NCI-H1930 (cell line): ENCODE data around the gene LRRC41.
"Not testable (repeated sequence)": the region's sequence is repeated elsewhere in the genome, so short reads cannot be mapped to it uniquely, and the experiment has no call there.

ENCODE experiments used
- DNase-seq, 2 experiments: peaks; one replicate each; lab custom pipeline; 2025; lab: John Stamatoyannopoulos, UW

Gene LRRC41

GRCh38 chr1:46244656-46245371 lies 58.6 kb downstream of the LRRC41 start:
- DNase-seq = no peak

DNA sequence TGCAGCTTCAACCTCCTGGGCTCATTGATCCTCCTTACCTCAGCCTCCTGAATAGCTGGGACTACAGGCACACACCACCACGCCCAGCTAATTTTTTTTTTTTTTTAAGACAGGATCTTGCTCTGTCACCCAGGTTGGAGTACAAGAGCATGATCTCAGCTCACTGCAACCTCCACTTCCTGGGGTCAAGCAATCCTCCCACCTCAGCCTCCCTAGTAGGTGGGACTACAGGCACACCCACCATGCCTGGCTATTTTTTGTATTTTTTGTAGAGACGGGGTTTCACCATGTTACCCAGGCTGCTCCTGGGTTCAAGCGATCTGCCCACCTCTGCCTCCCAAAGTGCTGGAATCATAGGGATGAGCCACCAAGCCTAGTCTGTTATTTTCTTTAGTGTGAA lies 59.6 kb downstream of the LRRC41 start:
- DNase-seq = not testable (repeated sequence)

DNA sequence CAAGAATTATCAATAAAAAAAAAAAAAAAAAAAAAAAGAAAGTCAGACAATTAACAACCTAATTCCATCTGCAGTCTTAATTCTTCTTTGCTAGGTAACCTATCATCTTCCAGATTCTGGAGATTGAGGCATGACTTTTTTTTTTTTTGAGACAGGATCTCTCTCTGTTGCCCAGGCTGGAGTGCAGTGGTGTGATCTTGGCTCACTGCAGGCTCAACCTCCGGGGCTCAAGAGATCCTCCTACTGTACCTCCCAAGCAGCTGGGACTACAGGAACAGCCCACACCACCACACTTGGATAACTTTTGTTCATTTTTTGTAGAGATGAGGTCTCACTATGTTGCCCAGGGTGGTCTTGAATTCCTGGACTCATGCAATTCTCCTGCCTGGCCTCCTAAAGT lies 60.5 kb downstream of the LRRC41 start:
- no peak for DNase-seq

DNA sequence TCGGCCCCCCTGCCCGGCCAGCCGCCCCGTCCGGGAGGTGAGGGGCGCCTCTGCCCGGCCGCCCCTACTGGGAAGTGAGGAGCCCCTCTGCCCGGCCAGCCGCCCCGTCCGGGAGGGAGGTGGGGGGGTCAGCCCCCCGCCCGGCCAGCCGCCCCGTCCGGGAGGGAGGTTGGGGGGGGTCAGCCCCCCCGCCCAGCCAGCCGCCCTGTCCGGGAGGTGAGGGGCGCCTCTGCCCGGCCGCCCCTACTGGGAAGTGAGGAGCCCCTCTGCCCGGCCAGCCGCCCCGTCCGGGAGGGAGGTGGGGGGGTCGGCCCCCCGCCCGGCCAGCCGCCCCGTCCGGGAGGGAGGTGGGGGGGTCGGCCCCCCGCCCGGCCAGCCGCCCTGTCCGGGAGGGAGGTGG lies 61.7 kb downstream of the LRRC41 start:
- DNase-seq = not testable (repeated sequence)

DNA sequence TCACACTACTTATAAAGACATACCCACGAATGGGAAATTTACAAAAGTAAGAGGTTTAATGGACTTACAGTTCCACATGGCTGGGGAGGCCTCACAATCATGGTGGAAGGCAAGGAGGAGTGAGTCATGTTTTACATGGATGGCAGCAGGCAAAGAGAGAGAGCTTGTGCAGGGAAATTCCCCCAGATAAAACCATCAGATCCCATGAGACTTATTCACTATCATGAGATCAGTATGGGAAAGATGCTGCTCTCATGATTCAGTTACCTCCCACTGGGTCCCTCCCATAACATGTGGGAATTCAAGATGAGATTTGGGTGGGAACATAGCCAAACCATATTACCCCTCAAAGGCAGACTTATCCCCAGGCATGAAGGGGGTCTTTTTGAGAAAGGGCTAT lies 64.6 kb downstream of the LRRC41 start:
- DNase-seq = not testable (repeated sequence)

DNA sequence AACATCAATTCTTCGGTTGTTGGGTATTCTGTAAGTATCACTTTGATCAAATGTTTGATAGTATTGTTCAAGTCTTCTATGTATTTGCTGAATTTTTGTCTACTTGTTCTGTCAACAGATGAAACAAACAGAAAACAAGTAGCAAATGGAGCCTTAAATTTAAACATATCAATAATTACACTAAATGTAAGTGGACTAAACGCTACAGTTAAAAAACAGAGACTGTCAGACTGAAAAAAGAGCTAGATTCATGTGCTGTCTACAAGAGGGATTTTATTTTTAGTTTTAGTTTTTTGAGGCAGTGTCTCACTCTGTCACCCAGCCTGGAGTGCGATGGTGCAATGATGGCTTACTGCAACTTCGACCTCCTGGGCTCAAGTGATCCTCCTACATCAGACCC lies 66.5 kb downstream of the LRRC41 start:
- DNase-seq = no peak

DNA sequence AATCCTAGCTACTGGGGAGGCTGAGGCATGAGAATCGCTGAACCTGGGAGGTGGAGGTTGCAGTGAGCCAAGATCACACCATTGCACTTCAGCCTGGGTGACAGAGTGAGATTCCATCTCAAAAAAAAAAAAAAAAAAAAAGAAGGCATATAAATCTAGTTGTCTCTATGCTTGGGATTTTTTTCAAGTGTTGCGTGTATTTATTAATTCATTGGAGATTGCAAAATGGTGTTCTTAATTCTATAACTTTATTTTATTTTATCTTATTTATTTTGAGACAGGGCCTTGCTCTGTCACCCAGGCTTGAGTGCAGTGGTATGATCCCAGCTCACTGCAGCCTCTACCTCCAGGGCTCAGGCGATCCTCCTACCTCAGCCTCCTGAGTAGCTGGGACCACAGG lies 72.2 kb downstream of the LRRC41 start:
- DNase-seq = not testable (repeated sequence)
